Heart left ventricle (tissue), 13 donors: ENCODE data around the gene HSFX3.
"Not testable (repeated sequence)": the region's sequence is repeated elsewhere in the genome, so short reads cannot be mapped to it uniquely, and the experiment has no call there.

Source experiments
- POLR2A ChIP-seq, 2 donors: fragments of 450-650 bp; IDR thresholded peaks; one replicate each; pipeline ENCODE4 v1.6.1; 2017; ENCODE audit warnings: antibody characterized with exemption in 2 of 2, mild to moderate bottlenecking in 2 of 2, moderate library complexity in 2 of 2
- TF ChIP-seq, protein P1 (sequence below), 12 donors: fragments of 200-600 bp; sonication (generic) in 4 of 12; IDR thresholded peaks; one replicate each; pipeline versions ENCODE4 v1.5.0 to v1.8.0; 2018 to 2022; ENCODE audit warnings: antibody characterized with exemption in 12 of 12, mild to moderate bottlenecking in 5 of 12
- donor health status: ischemic (EF 13 %, LVEDD 7.1; RV severe dilation, severe dysfunction).
- donor health status: DM: no; HTN: yes; CAD: no.
- donor health status: DM: no; HTN: no; CAD: no.
- donor health status: ischemic (EF 25% LVEDD 6.9; RV normal size, moderate dysfunction).
- donor health status: ischemic (EF 25% LVEDD 5.7; RV mildly dilated, moderate dysfunction).
- donor health status: ischemic (EF 35%, LVEDD 5.7; RV mildly dilated, moderate dysfunction).
- donor health status: nonischemic (EF 11% LVEDD 7.7; RV severe dilation, severe dysfunction).
- donor health status: DM: yes; HTN: yes; CAD: no.
- donor health status: PGD.
- donor health status: ischemic (EF 29% LVEDD 5.4; RV normal size, mild dysfunction).
- donor health status: nonischemic (EF 23%, LVEDD 6.1; RV moderate dilation, normal function).

GRCh38 chrX:149525389-149525788 is 24.3 kb downstream of the HSFX3 start:
- TF ChIP-seq, protein P1, sequence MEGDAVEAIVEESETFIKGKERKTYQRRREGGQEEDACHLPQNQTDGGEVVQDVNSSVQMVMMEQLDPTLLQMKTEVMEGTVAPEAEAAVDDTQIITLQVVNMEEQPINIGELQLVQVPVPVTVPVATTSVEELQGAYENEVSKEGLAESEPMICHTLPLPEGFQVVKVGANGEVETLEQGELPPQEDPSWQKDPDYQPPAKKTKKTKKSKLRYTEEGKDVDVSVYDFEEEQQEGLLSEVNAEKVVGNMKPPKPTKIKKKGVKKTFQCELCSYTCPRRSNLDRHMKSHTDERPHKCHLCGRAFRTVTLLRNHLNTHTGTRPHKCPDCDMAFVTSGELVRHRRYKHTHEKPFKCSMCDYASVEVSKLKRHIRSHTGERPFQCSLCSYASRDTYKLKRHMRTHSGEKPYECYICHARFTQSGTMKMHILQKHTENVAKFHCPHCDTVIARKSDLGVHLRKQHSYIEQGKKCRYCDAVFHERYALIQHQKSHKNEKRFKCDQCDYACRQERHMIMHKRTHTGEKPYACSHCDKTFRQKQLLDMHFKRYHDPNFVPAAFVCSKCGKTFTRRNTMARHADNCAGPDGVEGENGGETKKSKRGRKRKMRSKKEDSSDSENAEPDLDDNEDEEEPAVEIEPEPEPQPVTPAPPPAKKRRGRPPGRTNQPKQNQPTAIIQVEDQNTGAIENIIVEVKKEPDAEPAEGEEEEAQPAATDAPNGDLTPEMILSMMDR (IDR thresholded peaks at IDR 0.05) = not testable (repeated sequence)
- TF ChIP-seq POLR2A (IDR thresholded peaks at IDR 0.05) = not testable (repeated sequence)
